ENCODE data around the gene TSHR. TPM values are rescaled to one million over a fixed set of nuclear protein-coding genes. Genes with fewer than 3 reads are reported as not detected.
A peak's percentile ranks its signal among the peaks of the same experiment; 100 is the strongest.
"Not testable (repeated sequence)": the region's sequence is repeated elsewhere in the genome, so short reads cannot be mapped to it uniquely, and the experiment has no call there.

The TSHR gene
- polyA plus RNA-seq, 5 donors = 0.18 to 0.48 (median 0.30) TPM

DNA sequence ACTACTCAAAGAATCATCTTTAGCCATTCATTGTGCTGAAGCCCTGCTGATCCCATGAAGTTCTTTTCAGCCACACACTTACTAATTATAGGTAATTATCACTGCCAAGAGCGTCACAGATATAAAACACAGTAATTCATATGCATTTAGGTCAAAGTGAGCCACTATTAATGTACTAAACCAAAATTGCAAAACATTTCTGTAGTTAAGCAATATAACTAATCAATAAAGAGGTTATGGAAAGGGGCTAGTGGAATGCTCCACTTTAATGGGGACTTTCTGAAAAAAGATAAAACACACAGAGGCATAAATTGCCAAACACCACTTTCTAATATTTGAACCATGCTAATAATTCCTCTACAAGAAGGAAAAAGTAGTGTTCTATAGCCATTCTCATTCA is 7.1 kb upstream of the TSHR start:
- DNase-seq = no peak

DNA sequence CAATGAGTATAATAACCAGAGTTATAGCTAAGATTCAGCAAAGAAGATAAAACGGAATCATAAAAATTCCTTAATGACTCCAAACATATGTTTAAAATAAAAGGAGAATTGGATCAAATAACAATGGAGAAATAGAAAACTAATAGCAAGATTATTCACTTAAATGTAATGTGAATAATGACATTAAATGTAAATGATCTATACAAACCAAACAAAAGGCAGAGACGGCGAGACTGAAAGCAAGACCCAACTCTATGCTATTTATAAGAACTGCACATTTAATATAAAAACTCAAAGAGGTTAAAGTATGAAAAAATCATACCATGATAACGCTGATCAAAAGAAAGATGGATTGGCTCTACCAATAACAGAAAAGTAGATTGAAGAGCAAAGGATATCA is 3.9 kb upstream of the TSHR start:
- no peak for DNase-seq

DNA sequence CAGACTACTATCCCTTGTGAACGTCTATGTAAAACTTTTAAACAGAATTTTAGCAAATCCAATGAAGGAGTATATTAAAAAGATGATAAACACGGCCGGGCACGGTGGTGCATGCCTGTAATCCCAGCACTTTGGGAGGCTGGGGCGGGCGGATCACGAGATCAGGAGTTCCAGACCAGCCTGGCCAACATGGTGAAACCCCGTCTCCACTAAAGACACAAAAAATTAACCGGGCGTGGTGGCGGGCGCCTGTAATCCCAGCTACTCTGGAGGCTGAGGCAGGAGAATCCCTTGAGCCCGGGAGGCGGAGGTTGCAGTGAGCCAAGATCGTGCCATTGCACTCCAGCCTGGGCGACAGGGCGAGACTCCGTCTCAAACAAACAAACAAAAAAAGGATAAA is 2.2 kb upstream of the TSHR start:
- DNase-seq = not testable (repeated sequence)

DNA sequence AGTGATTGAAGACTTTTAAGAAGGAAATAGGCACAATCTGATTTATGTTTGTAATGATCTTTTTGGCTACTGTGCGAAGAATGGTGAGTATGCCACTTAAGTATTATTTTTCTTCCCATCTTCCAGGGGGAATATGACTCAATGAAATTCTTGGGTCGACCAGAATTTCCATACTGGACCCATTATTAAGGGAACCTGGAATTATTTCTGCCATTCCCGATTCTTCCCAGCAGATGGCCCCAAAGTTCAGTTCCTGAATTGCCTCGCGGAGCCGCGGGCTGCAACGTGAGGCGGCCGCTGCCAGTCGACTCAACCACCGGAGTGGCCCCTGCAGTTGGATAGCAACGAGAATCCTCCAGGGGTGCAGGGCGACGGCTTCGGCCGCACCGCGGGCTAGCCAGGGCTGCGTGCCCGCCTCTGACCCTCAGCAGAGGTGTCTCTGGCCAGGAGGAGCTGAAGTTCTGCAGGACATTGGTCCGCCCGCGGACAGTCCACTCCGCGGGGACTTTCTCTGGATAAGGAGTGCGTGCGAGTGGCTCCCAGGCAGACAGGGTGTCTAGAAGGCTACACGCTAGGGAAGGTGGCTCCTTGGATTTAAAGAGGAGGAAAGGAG is 628 bp upstream of the TSHR start:
- peak; percentile 61 to 68 for DNase-seq

DNA sequence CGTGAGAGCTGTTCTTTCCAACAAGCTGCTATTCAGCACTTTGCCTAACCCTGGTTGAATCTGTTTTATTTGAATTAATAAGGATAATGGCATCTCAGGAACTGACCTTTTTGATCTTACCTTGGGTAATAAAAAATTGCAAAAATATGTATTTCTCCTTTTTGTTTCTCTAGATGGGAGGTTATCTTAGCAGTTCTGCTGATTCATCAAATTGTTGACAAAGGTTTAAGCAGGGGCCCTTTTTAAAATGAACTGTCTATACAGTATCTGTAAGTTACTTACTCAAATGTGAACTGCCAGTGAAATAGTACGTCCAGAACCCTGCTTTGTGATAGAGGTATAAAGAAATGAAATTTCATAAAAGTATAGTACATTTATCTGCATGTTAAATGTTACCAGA is 681 bp downstream of the TSHR start:
- no peak for DNase-seq

DNA sequence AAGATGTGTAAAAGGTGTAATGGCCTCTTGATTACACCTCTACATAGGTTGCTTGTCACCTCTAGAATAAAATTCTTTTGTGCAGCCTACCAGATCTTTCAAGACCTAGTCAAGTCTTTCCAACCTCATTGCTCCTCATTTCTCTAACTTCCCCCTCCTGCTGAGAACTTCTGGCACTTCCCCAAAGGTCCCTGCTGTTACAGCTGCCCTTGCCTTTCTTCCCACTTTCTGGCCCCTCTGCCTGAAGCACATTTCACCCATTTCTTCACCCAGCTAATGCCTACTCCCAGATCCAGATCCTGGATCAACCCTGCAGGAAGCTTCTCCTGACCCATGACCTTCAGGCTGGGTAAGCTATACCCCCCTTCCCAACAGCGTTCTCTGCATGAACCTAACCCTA is 1.5 kb downstream of the TSHR start:
- no peak for DNase-seq

DNA sequence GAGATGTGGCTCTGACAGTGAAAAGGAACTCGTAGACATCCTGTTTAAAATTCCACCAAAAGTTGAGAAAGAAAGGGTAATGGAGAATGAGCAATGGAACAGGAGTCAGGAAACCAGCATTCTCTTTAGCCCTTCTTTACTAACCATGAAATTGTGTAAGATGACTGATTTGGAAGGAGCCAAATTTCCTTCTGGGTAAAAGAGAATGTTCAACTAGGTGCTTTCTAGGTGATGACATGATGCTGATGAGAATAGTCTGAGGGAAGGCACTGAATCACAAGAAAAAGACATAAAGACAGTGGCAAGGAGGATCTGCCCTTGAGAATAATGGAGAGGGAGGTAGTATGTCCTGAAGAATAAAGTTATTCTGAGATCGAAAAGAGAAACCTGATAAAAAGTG is 2.2 kb downstream of the TSHR start:
- DNase-seq = no peak

DNA sequence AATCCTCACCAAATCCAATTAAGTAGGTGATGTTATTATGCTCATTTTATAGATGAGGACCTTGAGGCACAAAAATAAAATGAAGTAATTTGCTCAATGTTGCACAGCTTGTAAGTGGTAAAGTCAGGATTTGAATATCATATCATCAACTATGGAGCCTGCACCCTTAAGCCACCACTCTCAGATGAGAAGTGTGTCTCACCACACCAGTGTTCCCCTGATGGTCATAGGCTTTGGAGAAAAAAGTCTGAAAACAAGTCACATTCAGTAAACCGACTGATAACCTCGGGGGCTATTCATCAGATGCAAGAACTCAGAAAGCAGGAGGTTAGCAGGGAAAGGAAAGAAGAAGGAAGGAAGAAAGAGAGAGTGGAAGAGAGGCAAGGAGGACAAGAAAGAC is 2.8 kb downstream of the TSHR start:
- no peak for DNase-seq

DNA sequence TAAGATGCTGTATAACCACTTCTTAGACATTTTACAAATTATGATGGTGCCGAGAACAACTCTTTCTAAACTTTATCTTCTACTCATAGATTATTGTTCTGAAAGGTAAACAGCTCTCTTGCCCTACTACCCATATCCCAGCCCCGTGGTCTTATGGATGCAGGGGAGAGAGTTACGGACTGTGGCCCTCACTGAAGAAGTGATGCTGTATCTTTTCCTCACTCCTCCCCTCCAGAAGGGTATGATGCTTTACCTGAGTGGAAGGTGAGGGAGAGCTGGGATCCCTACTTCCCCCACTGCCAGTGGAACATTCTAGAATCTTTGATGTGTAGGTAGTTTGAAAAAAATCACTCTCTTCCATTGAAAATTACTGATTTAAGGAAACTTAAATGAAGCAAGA is 3.5 kb downstream of the TSHR start:
- DNase-seq = no peak

DNA sequence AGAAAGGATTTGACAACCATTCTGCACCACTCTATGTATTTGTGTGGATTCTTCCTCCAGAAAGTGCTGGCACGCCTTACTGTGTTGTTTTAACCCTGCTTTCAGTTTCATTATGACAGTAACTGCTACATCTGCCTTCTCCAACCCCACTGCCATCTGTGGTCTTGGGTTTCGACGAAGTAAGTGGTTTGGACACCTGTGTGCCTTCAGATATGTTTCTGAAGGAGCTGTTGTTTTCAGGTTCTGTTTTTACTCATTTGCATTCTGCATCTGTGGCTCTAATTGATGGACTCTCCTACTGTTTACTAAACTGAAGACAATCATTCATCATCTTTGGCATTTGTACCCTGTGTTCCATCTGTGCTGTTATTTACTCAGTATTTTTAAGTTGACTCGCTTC is 4.1 kb downstream of the TSHR start:
- DNase-seq = no peak

DNA sequence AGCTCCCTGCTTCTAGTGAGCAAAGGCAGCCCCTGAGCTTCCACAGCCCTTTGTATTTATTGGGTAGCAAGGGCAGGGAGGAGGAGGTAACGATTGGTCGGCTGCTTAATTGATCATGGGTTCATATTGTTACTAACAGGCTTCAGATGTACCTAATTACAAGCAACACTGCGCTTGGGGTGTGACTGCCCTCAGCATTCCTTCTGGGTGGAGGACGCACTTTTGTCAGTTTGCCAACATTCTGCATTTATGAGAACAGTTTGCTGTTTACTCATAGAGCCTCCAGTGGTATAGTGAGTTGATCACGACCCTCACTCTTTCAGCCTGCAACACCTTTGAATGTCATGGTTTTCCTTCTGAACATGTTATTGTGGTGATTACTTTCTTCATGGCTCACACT is 9.6 kb downstream of the TSHR start:
- DNase-seq = no peak

DNA sequence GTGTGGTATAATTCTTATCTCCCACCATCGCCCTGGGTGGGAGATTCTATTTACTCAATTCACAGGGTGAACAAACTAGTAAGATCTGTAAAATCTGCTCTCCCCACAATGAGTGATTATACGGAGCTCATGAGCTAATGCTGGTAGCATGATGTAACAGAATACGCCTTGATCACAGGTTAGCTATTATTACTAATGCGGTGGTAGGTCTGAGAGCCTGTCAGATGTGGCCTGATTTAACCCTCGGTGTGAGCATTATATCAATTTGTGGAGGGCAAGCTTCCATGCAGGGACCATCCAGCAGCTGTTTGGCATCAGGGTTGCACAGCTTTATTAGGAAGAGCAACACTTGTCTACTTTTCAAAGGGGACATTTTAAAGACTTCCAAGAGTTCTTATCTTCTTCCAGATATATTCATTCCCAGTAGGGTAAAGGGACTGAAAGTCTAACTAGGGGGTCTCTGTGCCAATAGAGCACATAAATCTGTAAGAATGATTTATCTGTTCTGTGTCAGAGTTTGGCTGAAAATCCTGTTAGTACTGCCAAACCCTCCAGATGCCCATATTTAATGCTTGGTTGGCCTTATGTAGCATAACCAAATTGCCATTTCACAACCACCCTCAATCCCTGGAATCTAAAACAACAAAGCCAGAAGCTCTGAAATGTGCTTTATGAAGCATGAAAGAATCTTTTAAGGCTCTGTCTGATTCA is 18.7 kb downstream of the TSHR start:
- DNase-seq = no peak

DNA sequence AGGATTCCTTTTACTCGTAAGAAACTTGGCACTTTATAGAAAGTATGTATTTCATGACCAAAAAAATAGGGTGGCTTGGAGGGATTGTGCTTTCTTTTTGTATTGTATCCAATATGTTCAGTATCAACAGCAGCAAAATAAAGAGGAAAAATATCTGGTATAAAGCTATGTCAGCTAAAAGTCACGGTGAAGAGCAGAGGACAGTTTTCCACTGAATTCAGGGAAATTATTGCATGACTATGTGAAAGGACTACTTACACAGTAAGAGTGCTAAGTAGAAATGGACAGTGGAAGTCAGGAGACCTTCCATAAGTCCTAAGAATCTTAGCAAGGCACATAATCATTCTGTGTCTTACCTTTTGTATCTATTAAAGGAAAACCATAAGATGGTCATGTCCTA is 19.3 kb downstream of the TSHR start:
- no peak for DNase-seq

DNA sequence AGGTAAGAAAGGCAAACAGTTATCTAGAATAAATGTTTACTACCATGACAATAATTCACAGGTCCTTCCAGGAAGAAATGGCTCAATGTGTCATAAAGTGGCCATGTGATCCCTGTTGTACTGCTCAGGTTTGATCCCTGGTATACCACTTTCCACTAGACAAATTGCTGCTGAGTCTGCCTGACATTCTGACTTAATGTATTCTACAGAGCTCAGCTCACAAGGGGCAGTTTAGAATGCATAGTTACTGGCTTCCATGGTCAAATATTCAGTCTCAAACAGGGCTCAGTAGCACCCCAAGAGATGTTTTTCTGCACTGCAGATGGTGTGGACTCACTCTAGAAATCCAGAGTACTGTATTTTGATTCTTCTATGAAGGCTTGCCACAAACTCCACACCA is 21.8 kb downstream of the TSHR start:
- no peak for DNase-seq

DNA sequence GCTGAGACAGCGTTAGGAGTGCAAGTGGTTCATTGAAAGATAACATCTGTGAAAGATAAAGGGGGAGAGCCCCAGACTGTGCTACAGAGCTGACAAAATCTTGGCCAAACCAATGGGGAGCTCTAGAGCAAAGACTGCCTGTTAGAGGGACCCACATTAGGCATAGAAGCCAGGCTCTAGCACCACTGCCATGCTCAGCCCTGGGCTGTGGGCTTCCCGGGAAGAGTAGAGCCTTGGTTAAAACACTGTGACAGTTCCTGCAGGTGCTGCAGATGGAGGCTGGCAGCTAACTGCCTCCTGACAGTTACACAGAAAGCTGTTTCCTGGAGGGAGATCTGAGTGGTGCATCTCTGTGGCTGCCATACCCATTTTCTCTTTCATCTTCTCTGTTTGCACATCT is 23.0 kb downstream of the TSHR start:
- no peak for DNase-seq

DNA sequence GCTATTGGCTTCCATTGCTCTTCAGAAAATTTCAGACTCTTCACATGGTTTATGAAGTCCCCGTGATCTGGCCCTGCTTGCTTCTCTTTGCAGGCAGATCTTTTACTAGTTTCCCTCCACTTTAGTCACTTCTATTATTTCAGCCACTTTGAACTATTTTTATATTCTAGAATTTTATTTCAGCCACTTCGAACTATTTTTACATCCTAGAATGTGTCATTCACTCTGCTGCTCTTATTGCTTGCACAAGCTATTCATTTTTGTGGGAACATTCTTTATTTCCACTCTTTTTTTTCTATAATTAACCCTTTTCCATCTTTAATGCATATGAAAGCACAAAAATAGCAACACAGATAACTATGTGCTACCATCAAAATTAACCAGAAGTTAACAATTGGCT is 24.5 kb downstream of the TSHR start:
- no peak for DNase-seq

DNA sequence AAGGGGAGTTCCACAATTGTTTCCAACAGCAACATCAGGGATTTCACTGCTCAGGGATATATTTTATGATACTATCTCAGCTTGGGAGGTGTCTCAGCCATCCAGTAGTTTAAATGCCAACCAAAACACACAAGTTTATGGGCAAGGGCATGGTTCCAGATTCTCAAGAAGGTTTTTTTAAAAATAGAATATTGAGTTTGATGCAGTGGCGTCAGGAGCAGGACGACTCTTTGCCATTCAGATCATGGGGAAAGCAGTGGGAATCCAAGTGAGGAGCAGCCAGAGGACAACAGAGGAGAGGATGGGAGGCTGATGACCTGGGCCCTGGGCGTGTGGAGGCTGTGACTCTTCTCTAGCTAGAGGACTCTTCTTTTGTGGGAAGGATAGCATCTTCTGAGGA is 25.7 kb downstream of the TSHR start:
- DNase-seq = no peak

DNA sequence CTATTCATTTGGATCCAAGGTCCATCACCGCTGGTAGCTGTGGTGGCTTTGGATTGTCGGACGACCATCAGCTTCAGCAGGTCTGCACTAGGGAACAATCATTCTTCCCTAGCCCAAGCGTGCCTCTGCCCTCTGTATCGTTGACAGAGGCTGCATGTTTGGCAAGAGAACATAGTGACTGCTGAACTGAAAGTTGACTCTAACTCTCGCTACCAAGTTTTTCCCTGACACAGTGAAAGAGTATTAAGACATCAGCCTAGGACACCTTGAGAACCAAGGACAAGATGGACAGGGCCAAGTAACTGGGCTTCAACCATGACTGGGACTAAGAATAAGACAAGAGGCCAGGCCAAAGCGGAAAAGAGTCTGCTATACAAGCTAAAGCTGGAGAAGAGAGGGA is 26.3 kb downstream of the TSHR start:
- DNase-seq = no peak

DNA sequence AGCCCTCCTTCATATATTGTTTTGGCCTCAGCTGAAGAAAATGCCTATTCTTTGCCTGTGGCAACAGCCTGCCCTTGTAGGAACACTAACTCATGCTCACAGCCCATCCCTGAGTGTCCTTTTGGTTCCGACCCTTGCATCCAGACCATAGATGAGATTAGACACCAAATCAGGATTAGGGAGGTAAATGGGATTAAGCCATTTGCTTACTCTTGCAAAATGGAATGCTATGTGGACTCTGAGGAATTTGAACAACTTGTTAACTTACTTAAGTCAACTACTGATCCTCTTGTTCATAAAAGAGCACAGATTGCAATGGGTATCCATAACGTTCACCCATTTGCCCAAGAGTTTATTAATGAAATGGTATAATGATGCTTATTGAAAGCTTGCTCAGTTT is 27.3 kb downstream of the TSHR start:
- no peak for DNase-seq

DNA sequence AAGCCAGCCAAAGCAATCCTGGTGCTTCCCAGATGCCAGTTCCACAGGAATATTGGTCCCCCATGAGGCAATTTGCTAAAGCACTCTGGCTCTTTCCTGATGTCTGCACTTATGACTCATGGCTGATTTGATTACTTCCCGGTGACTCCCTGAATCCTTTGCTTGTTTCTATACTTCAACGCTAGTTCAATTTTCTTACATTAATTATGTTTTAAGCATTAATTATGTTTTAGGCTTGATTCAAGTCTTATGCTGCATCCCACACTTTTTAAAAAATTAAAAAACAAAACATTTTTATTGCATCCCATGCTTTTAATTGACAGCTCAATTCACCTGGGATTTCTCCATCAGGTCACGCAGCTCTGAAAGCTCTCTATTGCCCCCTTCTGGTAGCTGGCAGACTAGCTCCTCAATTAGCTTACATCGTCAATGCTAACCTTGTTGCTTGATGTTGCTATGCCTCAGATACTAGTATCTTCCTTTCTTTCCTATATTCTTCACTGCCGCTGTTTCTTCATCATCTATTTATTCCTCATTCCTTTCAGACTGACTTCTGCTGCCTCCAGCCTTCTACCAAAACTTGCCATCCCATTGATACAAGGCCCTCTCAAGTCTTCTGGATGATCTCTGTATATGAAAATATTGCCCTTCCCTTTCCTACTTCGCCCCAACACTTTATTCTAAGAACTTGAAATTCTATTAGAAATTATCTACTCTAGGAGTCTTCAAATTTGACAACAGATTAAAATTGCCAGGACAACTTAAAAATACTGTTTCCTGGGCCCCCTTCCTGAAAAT is 32.0 kb downstream of the TSHR start:
- peak; percentile 30 to 45 for DNase-seq

DNA sequence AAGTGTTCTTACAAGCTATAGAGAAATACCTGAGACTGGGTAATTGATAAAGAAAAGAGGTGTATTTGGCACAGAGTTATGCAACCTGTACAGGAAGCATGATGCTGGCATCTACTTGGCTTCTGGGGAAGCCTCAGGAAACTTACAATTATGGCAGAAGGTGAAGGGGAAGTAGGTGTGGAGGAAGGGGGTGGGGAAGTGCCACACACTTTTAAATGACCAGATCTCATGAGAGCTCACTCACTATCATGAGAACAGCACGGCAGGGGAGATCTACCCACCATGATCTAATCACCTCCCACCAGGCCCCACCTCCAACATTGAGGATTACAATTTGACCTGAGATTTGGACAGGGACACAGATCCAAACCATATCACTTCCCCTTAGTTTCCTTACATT is 32.8 kb downstream of the TSHR start:
- DNase-seq = no peak

DNA sequence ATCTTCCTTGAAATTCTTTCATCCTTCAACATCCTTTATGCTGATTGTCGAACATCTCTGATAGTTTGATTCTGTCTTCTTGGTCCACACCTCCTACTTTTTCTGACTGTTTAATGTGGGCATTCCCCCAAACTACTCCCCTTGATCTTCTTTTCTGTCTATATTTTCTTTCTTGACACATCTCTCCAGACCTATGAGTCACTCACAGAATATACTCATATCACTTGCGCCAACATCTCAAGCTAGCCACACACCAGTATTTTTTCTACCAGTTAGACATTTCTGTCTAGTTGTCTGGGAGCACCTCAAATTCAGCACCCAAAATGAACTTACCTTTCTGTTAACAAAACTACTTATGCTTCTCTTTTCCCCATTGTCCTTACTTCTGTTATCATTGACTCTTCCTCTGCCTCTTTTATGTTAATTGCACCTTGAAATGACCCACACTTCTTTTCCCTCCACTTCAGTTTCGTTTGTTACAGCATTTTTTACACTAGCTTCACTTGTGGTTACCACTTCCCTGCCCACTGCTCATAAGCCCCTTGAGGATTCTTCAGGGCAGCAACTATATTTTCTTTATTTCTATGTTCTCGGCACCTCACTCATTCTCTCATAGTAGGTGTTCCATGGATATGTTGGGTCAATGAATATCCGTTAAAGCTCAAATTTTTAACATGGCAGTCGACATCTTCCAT is 33.5 kb downstream of the TSHR start:
- no peak for DNase-seq

DNA sequence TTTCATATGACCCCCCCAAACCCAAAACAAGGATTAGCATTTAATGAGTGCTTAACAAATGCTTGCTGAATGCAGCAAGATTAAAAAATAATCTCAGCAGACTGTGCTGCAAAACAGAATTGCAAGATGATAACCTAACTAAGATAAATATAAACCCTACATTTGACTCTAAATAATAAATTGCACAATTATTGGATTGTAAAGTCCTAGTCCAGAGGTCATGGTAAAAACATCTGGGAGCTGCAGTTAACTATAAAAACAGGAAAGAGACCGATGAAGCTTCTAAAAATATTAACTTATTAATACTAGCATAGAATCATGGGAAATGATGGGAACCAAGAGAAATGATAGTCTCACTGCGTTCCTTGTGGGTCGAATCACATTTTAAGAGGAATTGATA is 37.2 kb downstream of the TSHR start:
- no peak for DNase-seq
